DOHH2 (cell line): ENCODE data around the gene NT5DC3.

Experiments
- CTCF ChIP-seq: fragments of 200-600 bp; sonication (generic); IDR thresholded peaks from one replicate; pipeline ENCODE4 v1.5.1; 2014; ENCODE audit warnings: antibody characterized with exemption, mild to moderate bottlenecking, low read depth, low read length; ENCODE audit not compliant: poor library complexity, severe bottlenecking
- EZH2phosphoT487 ChIP-seq: fragments of 200-600 bp; sonication (generic); IDR thresholded peaks from 2 replicates; pipeline ENCODE4 v1.6.1; 2017; ENCODE audit warnings: borderline replicate concordance, mild to moderate bottlenecking, antibody characterized with exemption, low read length, moderate library complexity, mixed read lengths

GRCh38 chr12:103819312-103819711 lies 21.7 kb downstream of the NT5DC3 start:
- TF ChIP-seq CTCF (no peak), EZH2phosphoT487 (no peak)
